Measurements from ENCODE around the gene ZCCHC2.

The ZCCHC2 gene

DNA sequence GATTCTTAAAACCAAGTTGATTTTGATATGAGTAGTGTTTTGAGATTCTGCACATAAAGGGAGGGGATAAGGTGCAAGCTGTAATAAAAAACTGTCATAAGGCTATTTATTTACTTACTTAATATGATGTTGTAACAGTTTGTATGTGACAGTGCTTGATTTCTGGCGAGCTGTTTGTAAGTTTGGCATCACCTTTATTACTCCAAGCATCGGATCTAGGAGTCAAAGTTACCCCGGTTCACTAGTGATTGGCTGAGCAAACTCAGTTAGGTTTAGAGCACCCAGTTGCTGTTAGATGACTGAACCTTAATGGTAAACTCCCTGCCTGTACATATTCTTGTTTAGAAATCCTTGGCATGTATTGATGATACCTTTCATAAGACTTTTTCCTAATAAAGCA is 16.1 kb downstream of the ZCCHC2 start:
- no peak for DNase-seq (ENCODE audit: low spot score)

DNA sequence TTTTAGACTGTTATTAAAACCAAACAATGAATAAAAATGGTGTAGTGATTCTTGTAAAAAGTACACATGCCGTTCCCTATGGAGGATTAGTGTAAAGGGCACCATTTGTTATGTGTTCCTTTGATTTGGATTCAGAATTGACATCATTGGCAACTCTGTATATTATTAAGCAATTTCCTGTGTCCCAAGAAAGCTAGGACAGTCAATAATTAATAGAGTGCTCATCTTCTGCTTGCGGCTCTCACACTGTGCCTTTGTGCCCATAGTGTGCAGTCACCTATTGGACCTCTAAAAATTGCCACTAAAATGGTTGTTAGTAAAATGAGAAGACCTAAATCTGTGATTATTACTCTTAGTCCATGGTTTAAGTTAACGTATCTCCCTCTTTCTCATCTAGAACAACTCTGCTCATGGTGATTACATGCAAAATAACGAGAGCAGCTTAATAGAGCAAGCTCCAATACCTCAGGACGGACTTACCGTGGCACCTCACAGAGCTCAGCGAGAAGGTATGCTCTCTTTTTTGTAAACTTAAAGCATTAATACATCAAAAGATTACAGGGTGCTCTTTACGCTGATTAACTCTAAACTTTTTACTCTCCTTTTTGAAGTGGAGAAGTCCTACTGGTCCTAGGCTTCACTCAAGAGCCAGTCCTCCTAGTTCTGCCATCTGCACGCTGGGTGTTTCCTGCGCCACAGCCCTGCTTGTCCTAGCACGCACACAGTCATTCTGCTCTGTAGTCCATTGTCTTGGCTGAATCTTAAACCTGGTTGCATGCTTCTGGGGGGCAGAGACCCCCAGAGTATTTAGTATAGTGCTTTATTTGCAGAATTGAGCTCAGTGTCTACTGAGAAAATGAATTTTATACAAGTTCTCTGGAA is 16.7 kb downstream of the ZCCHC2 start:
- no peak for DNase-seq (ENCODE audit: low spot score)

DNA sequence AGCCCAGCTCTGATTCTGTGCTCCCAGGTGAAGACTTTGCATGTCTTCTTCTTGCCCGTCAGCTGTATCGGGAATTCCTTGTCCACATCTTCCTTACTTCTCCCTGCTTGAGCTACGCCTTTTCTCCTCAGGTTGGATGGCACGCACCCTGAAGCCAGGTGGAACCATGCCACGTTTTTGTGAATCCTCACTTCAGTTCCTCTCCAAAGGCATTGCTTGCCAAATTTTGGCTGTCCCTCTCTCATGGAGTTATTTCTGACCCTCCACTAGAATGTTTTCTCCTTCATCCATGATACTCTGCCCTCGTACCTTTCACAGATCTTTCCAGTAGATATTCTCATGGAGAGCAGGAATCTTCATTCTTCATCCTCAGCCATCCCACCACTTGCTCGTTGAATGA is 20.2 kb downstream of the ZCCHC2 start:
- DNase-seq (ENCODE audit: low spot score): no peak

DNA sequence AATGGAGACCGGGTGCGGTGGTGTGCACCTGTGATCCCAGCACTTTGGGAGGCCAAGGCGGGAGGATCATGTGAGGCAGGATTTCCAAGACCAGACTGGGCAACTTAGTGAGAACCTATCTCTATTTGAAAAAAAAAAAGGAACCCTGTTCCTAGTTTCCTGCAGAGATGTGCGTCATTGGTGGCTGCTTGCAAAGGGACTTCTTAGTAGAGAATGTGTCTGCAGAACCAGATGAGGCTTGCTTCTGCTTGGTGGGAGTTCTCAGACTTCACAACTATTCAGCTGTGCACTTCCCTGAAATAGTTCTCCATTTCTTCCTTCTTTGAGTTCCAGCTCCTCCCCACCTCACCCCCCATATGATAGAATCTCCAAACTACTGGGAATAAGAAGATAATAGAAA is 22.3 kb downstream of the ZCCHC2 start:
- DNase-seq (ENCODE audit: low spot score): no peak

DNA sequence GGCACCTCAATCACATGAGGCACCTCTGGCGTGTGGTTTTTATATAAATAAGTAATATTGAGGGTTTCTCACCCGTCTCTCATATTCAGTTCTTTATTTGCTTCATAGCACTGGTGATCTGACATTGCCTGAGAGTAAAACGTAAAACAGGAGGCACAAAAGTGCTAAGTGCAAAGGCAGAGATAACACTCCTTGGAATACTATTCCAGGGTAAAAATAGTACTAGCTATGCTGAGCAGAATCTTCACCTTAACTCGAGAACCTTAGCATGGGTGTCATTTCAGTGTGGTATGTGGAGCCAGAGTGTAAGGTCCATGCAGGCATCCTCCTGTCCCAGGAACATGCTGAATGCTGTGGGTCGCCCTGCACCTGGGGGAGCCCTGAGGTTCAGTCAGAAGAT is 26.9 kb downstream of the ZCCHC2 start:
- DNase-seq (ENCODE audit: low spot score): no peak

DNA sequence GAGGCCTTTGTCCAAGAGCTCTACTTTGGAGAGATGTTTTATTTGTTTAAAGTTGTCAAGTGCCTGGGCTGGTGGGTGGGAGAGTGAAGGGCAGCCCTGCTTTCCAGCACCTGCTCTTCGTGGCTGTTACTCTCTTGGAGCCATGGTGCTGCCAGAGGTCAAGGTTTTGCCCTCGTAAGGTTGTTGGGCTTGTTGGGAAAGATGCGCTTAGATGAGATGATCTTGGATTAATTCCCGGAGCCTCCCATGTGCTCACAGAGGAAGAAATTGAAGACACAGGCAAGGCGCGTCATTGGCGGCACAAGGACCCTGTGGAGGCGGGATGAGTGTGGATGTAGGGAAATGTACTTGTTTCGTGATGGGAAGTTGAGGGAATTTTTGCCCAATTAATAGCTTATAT is 27.9 kb downstream of the ZCCHC2 start:
- no peak for DNase-seq (ENCODE audit: low spot score)

DNA sequence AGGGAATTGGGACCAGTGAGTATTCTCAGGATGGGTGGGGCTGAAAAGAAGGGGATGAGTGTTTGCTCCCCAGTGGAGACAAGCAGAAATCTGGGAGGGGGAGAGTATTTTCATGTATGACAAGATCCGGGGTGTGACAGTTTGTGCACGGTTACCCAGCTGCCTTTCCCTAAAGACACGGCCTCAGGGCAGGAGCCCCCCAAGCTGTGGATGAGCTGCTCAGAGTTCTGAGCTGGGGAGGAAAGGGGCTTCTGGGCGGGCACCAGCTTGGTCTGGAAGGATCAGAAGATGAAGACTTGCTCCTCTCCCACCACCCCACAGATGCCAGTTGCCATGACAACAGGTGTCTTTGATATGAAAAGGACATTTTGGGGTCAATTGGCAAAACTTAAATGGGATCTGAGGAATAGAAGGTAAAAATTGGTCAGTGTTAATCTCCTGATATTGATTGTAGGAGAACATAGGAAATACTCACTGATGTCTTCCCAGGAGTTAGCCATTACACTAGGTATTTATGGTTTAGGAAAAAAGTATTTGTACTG is 29.2 kb downstream of the ZCCHC2 start:
- no peak for DNase-seq (ENCODE audit: low spot score)

DNA sequence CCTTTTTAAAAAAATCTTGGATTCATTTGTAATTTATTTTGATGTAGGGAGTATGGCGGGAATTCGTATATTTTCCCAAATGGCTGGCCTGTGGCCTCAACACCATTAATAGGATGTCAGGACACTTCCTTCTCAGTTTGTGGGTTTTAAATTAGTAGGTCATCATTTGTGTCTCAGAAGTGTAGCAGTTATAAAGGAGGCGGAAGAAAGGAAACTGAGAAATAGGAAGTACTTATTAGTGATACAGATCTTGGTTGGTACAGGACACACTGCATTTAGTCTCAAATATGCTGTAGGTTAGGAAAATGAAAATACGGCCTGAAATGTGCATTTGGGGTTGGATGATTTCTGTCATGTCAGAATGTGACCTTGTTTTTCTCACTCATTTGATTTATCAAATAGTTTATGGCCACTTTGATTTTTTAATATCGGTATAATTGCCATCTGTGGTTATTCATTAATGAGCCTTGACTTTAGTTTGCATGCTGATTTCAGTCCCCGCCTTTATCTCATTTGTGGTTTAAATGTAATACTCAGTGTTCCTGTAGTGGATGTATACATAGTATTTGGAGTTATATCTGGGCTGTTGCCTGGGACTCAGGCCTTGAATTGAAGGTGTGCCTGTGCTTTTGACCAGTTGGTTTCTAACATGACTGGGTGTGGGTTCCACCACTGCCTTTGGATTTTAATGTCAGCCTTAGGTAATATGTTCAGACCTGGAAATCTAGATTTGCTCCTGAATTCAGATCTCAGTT is 31.4 kb downstream of the ZCCHC2 start:
- no peak for DNase-seq (ENCODE audit: low spot score)

DNA sequence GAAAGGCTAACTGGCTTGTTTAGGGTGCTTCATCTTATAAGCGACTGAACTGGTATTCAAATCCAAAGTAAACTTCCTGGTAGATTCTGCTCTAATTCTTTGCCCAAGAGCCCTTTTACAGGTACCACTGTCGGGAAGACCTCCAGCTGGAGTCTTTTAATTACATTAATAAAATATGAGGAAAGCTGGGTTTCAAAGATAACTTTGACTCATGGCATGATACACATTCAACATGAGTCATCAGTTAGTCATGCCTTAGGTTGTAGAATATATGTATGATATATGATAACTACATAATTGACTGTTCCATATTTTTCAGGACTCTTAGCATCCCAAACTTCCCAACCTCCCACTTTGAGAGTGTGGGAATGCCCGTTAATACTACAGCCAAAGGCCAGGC is 32.3 kb downstream of the ZCCHC2 start:
- DNase-seq (ENCODE audit: low spot score): peak; percentile 9

DNA sequence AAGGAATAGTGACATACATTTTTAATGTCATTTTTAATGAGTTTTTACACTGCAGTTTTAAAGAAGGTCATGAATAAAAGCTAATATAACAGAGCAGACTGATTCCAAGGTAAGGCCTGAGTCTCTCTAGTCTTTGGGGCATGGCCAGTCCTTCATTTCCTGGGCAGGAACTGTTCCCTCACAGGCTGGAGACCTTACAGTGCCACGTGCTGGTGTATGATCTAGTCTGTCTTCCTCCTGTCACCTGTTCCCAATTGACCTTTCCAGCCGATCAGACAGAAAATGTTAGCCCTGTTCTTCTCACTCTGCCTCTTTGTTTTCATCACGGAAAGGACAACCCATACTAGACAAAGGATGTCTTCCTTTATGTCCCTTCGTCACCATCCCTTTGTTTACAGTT is 33.6 kb downstream of the ZCCHC2 start:
- no peak for DNase-seq (ENCODE audit: low spot score)

DNA sequence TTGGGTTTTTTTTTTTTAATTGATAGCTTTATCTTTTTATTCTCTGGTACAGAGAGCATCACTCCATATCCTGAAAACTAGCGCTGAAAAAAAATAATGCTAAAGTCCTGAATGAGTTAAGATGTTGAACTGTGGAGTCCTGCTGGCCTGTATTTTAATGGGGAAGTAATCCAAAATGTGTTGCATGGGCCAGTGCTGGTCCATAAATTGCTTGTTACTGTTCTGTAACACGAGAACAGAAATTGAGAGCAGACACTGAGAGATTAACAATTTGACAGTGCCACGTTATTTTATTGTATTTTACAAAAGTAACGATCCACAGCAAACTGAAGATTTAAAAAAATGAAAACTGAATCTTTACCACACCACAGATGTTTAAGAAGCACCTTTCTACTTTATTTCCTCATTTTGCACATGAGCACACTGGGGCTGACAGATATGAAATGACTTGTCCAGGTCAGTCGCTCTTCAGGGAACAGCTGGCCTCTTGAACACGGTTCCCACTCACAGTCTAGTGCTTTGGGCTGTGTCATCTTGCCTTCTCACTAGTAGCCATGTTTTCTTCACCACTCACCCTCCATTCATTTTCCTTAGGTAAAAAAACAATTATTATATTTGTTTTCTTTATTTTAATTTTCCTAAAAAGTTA is 35.3 kb downstream of the ZCCHC2 start:
- no peak for DNase-seq (ENCODE audit: low spot score)

DNA sequence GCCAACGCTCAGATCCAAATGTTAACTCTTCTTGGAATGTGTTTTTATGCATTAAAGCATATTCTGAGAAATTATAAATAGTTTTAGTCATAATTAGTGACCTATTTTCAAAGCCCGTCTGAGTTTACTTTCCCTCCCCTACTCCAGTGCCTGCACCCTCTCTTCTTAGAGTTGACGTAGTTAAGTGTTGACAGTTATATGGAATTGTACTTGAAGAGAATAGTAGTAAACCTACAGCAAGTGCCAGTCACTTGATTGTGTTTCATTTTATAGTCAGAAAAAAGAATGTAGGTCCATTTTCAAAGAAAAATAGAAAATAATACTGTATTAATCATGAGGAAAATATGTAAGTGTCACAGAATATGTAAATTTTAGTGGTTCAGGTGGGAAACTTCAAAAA is 41.2 kb downstream of the ZCCHC2 start:
- DNase-seq (ENCODE audit: low spot score): no peak

DNA sequence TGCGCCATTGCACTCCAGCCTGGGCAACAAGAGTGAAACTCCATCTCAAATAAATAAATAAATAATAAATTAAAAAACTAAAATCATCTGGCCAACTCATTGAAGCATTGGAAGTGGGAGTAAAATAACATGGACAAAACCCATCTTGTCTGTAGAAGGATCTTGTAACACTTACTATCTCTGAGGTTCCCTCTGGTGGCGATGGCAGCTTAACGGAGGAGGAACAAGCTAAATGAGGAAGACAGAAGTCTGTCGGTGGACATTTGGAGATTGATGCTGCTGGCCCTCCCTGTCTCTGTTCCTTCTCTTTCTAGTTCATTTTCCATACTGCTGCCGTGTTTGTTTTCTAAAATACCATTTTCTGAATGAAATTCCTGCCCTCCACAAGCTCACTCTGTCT is 43.4 kb downstream of the ZCCHC2 start:
- no peak for DNase-seq (ENCODE audit: low spot score)

DNA sequence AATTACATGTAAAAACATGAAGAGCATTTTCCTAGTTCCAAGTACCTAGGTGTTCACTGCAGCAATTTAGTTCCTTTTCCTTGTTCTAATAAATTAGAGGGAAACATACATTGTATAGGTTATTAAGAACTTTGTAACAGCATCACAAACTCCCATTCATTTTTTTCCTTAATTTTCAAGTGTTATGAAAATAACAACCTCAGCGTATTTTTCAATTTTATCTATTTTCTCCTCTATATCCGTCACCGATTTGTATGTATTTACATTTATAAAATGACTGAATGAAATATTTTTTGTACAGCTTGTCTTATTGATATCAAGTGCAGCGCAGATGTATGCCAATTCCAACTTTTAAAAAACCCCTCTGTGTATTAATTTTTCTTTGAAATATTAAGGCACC is 44.0 kb downstream of the ZCCHC2 start:
- no peak for DNase-seq (ENCODE audit: low spot score)

DNA sequence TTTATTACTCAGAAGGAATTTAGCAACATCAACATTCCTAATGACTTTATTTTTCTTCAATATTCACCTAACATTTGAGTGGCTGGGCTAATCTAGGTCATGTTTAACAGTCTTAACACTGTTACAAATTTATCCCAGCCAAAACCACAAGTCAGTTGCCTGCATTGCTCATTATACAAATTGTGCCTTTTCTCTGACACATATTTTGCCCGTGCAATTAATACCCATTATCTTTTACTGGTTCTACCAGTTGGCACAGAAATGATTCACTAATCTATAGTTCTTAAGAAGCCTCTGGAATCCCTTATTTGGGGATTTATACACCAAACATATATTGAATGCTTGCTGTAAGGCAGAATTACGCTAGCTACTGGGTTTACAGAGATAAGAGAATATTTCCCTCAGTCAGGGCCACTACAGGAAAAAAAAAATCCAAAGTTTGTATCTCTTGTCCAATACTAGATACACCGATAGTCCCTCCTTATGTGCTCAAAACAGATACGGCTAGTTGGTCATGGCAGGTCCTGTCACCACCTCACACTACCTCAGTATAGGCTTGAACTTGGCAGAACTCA is 46.3 kb downstream of the ZCCHC2 start:
- DNase-seq (ENCODE audit: low spot score): no peak

DNA sequence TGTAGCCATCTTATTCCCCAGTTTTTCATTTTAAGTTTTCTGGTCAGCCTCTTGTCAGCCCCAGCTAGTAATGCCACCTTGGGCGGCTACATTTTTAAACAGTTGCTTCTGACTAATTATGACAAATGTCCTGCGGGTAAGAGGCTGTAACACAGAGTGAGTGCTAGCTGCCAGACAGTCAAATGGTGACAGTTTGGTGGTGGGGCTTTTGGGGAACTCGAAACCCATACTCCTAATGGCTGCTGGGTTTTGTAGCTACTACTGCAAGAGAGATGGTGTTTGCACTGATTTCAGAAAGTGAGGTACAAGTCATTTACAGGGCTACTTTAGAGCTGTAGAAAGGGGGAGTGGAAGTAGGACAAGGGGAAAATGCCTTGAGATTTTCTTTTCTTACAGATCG is 48.2 kb downstream of the ZCCHC2 start:
- no peak for DNase-seq (ENCODE audit: low spot score)

DNA sequence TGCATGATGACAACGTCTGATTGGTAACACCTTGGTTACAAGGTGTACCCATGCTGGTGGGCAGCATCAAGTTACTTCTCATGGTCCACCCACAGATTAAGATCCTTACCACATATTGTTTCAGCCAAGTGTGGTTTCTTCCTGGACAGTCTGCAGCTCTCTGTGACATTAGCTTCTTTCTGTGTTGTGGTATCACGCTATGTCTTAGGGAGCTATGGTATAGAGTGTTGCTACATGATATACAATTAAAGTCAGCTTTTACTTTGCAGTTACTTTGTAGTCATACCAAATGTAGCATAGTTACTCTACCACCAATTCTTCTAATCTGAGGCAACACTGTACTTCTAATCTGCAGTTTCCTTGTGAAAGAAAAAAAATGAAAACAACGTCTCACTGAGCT is 48.8 kb downstream of the ZCCHC2 start:
- no peak for DNase-seq (ENCODE audit: low spot score)

DNA sequence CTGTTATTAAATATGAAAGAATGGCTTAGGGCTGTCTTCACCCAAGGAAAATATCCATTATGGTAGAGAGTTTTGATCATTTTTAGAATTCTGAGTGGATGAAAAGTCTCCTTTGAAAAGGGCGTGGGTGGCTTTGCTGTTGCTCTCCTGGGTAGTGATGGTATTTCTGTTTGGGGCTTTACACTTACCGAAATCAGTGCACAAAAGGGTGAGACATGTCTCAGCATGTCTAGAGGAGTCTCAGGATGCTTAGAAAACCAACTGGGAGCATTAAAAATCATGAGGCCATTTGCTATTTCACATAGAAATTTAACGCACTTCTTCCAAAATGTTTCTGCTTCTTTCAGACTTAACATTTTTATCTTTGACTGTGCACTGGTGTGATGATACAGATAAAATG is 49.6 kb downstream of the ZCCHC2 start:
- DNase-seq (ENCODE audit: low spot score): no peak

DNA sequence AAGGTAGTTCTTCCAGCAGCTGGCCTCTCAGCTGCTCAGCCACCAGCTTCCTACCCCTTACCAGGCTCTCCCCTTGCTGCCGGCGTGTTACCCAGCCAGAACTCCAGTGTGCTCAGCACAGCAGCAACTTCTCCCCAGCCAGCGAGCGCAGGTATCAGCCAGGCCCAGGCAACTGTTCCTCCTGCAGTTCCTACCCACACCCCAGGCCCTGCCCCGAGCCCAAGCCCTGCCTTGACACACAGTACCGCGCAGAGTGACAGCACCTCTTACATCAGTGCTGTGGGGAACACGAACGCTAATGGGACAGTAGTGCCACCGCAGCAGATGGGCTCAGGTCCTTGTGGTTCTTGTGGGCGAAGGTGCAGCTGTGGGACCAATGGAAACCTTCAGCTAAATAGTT is 52.0 kb downstream of the ZCCHC2 start:
- no peak for DNase-seq (ENCODE audit: low spot score)

DNA sequence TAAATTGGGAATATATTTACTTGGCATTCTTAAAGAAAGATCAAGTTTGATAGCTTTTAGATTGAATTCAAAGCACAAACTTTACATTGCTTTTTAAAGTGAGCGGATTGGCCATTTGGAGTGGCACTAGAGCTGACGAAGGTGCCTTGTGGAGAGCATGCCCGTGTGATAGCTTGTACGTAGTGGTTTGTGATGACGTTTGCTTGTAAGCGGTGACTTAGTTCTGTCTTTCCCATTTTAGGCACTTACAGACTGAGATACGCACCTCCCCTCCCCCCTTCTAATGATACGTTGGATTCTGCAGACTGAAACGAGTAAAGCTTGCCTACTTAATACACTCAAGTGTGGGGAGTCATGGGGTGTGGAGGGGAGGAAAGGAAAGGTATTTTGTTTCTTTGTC is 53.4 kb downstream of the ZCCHC2 start:
- DNase-seq (ENCODE audit: low spot score): no peak

DNA sequence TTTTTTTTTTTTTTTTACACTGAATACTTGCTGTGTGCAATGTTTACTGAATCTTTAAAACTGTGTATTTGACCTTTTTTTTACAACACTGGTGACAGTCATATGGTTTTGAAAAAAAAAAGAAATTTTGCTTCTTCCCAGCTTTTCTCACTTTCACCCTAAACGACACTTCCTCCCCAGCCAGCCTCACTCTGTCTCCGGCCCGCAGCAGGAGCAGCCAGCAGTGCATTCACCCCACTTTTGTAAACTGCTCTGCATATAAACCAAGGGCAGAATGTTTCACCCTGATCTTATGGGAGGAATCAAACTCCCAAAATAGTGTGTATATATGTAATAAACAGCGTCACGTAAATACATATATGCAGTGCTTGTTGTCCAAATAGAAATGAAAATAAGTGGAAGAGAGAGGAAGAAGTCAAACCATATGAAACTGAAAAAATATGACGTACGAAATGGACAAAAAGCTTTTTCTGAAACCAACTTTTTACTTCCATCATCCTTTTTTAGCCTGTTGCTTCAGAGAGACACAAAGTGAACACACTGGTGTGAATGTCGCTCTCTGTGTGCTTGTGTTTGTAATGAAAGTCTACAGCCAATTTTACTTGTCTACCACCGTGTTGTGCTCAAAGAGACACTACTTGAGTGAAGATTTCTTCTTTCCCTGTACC is 54.2 kb downstream of the ZCCHC2 start:
- no peak for DNase-seq (ENCODE audit: low spot score)

DNA sequence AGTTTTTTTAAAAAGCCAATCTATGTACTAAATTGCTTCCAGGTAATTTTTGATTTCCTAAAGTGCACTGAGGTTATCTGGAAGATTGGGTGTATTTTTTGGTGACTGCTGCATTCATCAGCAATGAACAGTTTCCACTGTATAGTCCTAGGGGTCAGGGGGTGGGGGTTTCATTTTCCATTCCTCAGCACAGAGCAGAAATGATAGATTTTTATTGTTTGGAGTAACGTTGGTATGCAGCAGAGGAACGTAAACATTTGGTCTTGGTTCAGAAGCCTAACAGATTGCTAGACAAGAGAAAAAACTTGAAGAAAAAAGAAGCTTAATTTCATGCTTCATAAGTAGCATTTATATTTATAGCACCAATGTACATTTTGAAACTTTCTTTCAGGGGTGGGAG is 54.9 kb downstream of the ZCCHC2 start:
- DNase-seq (ENCODE audit: low spot score): no peak

All from activated CD4-positive, alpha-beta T cell treated with anti-CD3 and anti-CD28 coated beads, Interleukin-2, Interleukin-4, amounts not matched to agents 100 ng/mL and 50 ng/mL, durations not matched to agents 16 hours and 8 hours (primary cell).